DMS79 treated with DMSO at 0.1 percent for 48 hours (cell line): Measurements from ENCODE around the gene MIDN.
A peak's percentile ranks its signal among the peaks of the same experiment; 100 is the strongest.

Experiments
- DNase-seq: peaks from one replicate; lab custom pipeline; 2025; lab: John Stamatoyannopoulos, UW

Gene MIDN

DNA sequence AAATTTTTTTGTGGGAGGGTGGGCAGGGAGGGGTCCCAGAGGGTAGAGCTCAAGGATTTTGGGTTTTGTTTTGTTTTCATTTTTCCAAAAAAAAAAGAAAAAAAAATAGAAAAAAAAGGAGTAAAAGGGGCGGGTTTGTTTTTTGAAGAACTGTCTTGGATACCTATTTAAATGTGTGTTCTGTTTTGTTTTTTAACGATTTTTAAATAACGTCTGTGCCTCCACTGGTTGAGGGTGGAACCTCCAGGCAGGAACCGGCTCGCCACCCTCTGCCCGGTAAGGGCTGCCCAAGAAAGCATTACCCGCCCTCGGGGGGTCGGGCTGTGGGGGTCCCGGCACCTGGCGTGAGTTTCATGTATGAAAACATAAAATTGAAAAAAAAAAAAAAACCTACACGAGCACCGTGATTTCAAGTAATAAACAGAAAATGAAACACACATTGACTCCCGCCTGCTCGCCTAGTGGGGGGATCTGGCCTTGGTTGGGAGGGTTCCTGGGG, 10.4 kb downstream of the MIDN start:
- no peak for DNase-seq

GRCh38 chr19:1259206-1259875, 11.0 kb downstream of the MIDN start:
- no peak for DNase-seq

DNA sequence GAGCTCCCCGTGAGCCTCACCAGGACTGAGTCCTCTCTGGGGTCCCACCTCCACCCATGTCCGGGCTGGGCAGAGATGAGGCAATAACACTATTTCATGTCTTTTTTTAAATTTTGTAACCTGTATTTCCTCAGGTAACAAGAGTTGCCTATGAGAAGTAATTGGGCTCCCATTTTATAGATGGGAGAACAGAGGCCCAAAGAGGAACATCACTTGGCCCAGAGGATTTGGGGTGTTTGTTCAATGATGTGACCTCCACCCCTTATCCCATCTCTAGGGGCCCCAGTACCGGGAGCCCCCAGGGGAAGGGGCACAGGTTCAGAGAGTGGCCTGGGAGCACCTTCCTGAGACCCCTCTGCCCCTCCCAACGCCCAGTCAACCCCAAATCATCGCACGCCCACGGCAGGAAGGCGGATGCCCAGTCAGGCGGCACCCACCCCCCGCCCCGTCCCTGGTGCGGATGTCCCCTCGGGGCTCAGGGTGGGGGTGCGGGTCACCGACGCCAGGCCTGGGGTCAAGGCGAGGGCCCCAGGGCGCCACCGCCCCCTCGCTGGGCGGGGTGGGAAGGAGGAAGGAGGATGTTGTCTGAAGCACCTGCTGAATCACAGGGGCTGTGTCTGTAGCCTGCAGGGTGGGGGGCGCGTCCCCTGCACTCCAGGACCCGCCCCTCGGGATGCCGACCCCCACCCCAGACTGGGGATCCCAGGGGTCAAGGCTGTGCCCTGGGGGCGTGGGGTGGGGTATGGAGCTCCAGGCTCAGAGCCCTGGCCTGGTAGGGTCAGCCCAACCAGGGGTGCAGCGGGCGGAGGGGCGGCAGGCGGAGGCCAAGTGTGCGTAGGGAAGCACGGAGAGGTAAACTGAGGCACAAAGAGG, 11.7 kb downstream of the MIDN start:
- DNase-seq: no peak

- DNase-seq: peak; percentile 89
Measured at GRCh38 chr19:1260749-1261537, 12.6 kb downstream of the MIDN start.

DNA sequence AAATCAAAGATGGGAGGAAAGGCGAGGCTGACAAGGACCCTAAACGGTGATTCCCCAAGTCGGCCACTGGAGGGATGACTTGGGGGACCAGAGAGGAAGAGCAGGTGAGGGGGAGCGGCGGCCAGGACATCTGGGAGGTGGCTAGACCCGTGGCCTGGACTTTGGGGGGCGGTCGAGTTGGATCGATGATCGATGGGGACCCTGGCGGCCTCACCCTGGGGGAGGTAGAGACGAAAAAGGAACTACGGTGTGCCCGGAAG, 13.1 kb downstream of the MIDN start:
- no peak for DNase-seq

DNA sequence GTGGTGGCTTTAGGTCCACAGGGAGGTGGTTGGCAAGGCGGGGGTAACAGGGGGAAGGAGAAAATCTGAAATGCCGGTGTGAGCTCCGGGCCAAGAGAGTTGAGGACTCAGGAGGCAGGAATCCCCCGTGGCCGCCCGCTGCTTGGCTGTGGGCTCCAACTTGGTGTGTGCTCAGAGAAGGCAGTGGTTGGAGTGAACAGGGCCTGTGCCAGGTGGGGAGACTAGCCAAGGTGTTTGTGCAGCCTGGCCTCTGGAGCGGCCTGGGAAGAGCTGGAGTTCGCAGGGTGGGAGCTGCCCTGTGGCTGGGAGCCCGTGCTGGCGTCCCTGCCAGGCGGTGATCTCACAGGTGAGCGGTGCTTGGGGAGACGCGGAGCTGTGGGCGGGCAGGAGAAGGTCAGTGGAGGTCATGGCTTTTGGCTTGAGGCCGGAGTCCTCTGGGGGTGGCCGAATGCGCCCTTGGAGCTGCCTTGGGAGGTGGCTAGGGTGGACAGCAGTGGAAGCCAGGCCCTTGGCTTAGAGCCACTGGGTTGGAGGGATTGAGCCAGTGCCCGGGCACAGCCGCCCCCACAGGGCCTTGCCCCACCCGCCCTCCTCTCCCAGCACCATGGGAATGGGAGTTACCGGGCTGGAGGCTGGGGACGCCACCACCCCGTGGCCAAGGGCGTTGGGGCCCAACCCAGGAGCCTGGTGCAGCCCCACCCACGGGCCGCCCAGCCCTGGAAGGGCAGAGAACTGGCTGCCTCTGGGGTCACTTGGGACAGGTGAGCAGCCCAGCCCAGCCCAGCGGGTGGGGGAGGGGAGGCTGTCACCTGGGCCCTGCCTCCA, 13.6 kb downstream of the MIDN start:
- peak; percentile 25 for DNase-seq

DNA sequence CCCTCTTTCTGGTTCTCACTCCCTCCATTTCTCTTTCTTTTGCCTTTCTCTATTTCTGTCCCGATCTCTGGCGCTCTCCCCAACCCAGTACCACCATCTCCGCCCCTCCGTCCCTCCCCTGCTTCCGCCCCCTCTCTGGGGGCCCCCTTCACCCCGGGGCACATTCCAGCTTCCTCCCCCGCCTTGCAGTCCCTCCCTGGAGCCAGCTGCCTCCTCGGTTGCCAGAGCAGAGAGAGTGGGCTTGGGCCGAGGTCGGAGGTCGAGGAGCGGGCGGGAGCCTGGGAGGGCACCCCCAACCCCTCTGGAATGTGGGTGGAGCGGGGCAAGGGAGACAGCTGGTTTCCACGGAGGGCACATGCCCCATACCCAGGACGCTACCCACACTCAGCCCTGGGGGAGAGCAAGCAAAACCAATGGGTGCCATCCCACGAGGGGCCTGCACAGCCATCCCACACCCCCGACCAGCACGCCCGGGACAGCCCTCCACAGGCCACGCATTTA, 14.3 kb downstream of the MIDN start:
- DNase-seq: no peak

DNA sequence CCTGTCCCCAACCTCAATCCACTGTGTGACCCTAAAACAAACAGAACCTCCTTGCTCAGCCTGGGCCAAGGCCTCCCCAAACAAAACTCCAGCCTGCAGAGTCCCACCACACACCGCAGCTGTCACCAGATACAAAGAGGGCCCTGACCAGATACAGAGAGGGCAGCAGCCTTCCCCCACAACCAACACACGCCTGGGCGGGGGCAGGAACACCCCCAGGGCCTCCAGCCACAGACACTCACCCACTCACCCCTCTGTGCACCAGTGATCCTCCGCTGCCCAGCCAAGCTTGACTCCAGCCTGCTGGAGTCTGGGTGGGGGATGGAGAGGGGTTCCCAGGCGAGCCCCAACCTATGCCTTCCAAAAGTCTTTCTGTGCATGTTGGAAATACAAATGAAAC, 14.8 kb downstream of the MIDN start:
- DNase-seq: no peak

GRCh38 chr19:1264801-1265614, 16.6 kb downstream of the MIDN start:
- DNase-seq: no peak

- DNase-seq: no peak
Measured at GRCh38 chr19:1265615-1266128, 17.3 kb downstream of the MIDN start.

DNA sequence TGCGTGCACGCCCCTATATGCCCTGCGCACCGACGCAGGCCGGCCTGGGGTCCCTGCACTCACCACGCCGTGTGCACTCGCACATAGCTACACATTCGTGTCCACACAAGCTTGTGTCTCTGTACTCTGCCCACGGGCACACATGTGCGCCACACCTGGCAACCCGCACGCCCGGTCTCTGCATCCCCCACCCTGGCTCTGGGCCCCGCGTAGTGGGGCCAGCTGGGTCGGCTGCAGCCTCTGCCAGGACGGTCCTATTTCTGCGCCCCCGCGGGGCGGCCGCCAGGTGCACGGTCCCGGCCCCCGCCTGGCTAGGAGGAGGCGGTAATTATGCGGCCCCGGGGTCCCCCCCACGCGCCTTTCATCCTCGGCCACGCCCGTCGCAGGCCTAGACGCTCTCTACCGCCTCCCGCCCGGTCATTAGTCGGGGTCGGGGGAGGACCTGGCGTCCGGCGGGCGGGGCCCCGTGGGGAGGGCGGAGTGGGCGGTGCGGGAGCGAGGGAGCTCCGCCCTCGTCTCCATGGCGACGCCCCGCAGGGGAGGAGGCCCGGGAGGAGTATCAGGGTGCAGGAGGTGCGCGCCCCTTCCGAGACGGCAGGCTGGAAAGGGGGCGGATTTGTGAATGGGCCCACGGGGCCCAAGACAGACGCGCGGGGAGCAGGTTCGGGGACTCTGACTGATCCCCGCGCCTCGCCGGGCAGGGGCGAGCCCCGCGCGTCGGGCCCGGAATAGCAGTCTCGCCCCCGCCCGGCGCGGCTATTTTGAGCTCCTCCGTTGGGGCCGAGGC, 17.9 kb downstream of the MIDN start:
- peak; percentile 61 for DNase-seq

- peak; percentile 35 for DNase-seq
Measured at GRCh38 chr19:1266916-1267476, 18.6 kb downstream of the MIDN start.

DNA sequence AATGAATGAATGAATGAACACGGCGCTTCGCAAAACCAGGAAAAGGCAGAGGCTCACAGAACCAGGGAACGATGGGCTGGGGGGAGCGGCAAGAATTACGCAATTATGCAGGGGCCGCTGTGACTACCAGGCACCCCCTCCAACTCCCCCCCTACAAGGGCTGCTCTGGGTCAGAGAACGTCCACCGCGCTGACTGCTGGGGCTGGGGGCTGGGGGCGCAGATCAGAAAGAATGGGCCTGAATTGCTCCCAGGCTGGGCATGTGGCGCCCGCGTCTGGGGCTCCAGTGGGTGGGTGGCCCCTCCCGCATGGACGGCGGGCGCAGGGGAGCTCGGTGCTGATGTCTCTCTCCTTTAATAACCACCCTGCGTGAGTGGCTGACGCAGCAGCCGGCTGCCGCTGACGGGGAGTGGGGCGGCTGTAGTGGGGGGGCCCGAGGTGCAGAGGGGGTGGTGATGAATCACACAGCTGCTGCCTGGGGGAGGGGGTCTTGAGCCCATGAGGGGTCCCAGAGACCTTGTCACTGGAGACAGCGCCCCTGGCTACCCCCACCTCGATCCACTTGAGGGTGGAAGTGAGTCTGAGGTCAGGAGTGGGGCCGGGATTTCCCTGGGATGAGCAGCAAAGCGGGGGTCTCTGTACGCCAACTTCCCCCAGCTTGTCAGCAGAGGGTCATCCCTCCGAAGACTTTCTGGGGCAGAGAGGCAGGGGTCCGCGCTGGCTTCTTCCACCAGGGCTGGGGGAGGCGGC, 19.3 kb downstream of the MIDN start:
- no peak for DNase-seq

- DNase-seq: no peak
Measured at GRCh38 chr19:1268226-1269064, 20.1 kb downstream of the MIDN start.

DNA sequence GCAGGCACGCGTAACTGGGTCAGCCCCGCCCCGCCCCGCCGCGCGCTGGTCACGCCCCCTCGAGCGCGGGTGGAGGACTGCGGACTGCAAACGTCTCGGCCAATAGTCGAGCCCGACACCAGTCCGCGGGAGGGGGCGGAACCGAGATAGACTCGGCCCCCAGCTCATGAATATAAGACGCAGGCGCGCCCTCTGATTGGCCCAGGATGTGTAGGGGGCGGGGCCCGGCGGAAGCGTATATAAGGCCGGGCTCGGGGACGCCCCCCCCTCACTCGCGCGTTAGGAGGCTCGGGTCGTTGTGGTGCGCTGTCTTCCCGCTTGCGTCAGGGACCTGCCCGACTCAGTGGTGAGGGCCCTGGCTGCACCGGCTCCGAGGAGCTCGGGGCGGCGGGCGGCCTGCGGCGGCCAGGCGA, 20.7 kb downstream of the MIDN start, which contains the start of gene CIRBP:
Gene CIRBP, plus strand, starts transcription at position 268 of the 413 bp plus-strand sequence. CDS start 1,602 bp downstream, outside the sequence.
- peak; percentile 91 for DNase-seq

- DNase-seq: peak; percentile 83
Measured at GRCh38 chr19:1269478-1270212, 21.3 kb downstream of the MIDN start.
